GM23338 (cell line): ENCODE measurements around the gene LRRC27. TPM values are rescaled to one million over a fixed set of nuclear protein-coding genes. Genes with fewer than 3 reads are reported as not detected.

Experiments
- ATAC-seq: fragments of 200-7000 bp; cut with Tn5 transposase; 3 replicates; pipeline ENCODE4 v1.9.1; 2020
- DNase-seq: peaks from one replicate; pipeline ENCODE4 v3.0.0-alpha.2; 2015; ENCODE audit warnings: low spot score
- H2AFZ ChIP-seq: fragments of 200-600 bp; sonication (generic); 2 replicates; pipeline ENCODE4 v1.8.0; 2016; ENCODE audit warnings: antibody characterized with exemption, mild to moderate bottlenecking, moderate library complexity
- H3F3A ChIP-seq: fragments of 200-600 bp; sonication (generic); replicated peaks from 2 replicates; pipeline ENCODE4 v1.8.0; 2017; ENCODE audit warnings: antibody characterized with exemption, mixed run types, low read depth
- H3K27ac ChIP-seq: fragments of 200-600 bp; sonication (generic); 2 replicates; pipeline ENCODE4 v1.6.1; 2016; ENCODE audit warnings: low read depth
- H3K27me3 ChIP-seq: fragments of 200-600 bp; sonication (generic); 2 replicates; pipeline ENCODE4 v1.8.0; 2016; ENCODE audit warnings: mild to moderate bottlenecking, mixed run types, moderate library complexity; ENCODE audit not compliant: insufficient read depth
- H3K36me3 ChIP-seq: fragments of 200-600 bp; sonication (generic); 2 replicates; pipeline ENCODE4 v1.8.0; 2016; ENCODE audit warnings: mild to moderate bottlenecking; ENCODE audit not compliant: insufficient read depth
- H3K4me1 ChIP-seq: fragments of 200-600 bp; sonication (generic); 2 replicates; pipeline ENCODE4 v1.8.0; 2016; ENCODE audit warnings: mild to moderate bottlenecking, moderate library complexity; ENCODE audit not compliant: insufficient read depth
- H3K4me2 ChIP-seq: fragments of 200-600 bp; sonication (generic); 2 replicates; pipeline ENCODE4 v1.7.1; 2017; ENCODE audit warnings: mixed run types
- H3K4me3 ChIP-seq: fragments of 200-600 bp; sonication (generic); 2 replicates; pipeline ENCODE4 v1.6.1; 2016; ENCODE audit warnings: mixed run types
- H3K79me2 ChIP-seq: fragments of 200-600 bp; sonication (generic); replicated peaks from 2 replicates; pipeline ENCODE4 v1.8.0; 2017; ENCODE audit warnings: mild to moderate bottlenecking; ENCODE audit not compliant: insufficient read depth
- H3K9me2 ChIP-seq: fragments of 200-600 bp; sonication (generic); 2 replicates; pipeline ENCODE4 v1.8.0; 2017; ENCODE audit not compliant: insufficient read depth
- H4K20me1 ChIP-seq: fragments of 200-600 bp; sonication (generic); replicated peaks from 2 replicates; pipeline ENCODE4 v1.8.0; 2017; ENCODE audit warnings: mild to moderate bottlenecking; ENCODE audit not compliant: insufficient read depth
- H3K27ac Mint-ChIP-seq: 2 replicates; pipeline ENCODE4 v1.8.0; 2020; ENCODE audit warnings: inconsistent platforms, mild to moderate bottlenecking, moderate library complexity, mixed read lengths
- H3K27me3 Mint-ChIP-seq: 3 replicates; pipeline ENCODE4 v1.8.0; 2022; ENCODE audit warnings: low read depth, mild to moderate bottlenecking, moderate library complexity, mixed read lengths, inconsistent platforms; ENCODE audit not compliant: insufficient read depth, poor library complexity
- H3K36me3 Mint-ChIP-seq: 3 replicates; pipeline ENCODE4 v1.8.0; 2021; ENCODE audit warnings: low read depth, mild to moderate bottlenecking, inconsistent platforms, moderate library complexity, mixed read lengths
- H3K4me1 Mint-ChIP-seq: 3 replicates; pipeline ENCODE4 v1.8.0; 2020; ENCODE audit warnings: mild to moderate bottlenecking, inconsistent platforms, mixed read lengths
- H3K4me3 Mint-ChIP-seq: 3 replicates; pipeline ENCODE4 v1.8.0; 2021; ENCODE audit warnings: moderate library complexity, mild to moderate bottlenecking, inconsistent platforms, mixed read lengths
- H3K9me3 Mint-ChIP-seq: 3 replicates; pipeline ENCODE4 v1.8.0; 2020; ENCODE audit warnings: moderate library complexity, mild to moderate bottlenecking, inconsistent platforms, mixed read lengths
- CREB1 ChIP-seq: fragments of 250-450 bp; sonication (Bioruptor Pico); IDR thresholded peaks from 2 replicates; pipeline ENCODE4 v1.5.0; 2020; ENCODE audit warnings: low read depth, mild to moderate bottlenecking, moderate library complexity
- EZH2 ChIP-seq: fragments of 200-600 bp; sonication (generic); IDR thresholded peaks from one replicate; pipeline ENCODE4 v1.8.0; 2017; ENCODE audit warnings: antibody characterized with exemption, mild to moderate bottlenecking, low read depth; ENCODE audit not compliant: unreplicated experiment
- EZH2phosphoT487 ChIP-seq: fragments of 200-600 bp; sonication (generic); IDR thresholded peaks from one replicate; pipeline ENCODE4 v1.8.1; 2018; ENCODE audit warnings: antibody characterized with exemption; ENCODE audit not compliant: unreplicated experiment
- JUNB ChIP-seq: IDR thresholded peaks from one replicate; pipeline ENCODE4 v1.6.1; 2016; ENCODE audit warnings: antibody characterized with exemption; ENCODE audit not compliant: unreplicated experiment
- NANOG ChIP-seq: IDR thresholded peaks from 2 replicates; pipeline ENCODE4 v1.6.1; 2016; ENCODE audit warnings: antibody characterized with exemption, borderline replicate concordance
- POLR2AphosphoS5 ChIP-seq: IDR thresholded peaks from 2 replicates; pipeline ENCODE4 v1.6.1; 2016; ENCODE audit warnings: antibody characterized with exemption, low read depth
- STAT1 ChIP-seq: IDR thresholded peaks from one replicate; pipeline ENCODE4 v1.6.1; 2016; ENCODE audit warnings: antibody characterized with exemption; ENCODE audit not compliant: unreplicated experiment
- ZNF114 ChIP-seq: fragments of 250-450 bp; sonication (Bioruptor Pico); IDR thresholded peaks from 2 replicates; pipeline ENCODE4 v1.5.0; 2020; ENCODE audit warnings: mild to moderate bottlenecking, moderate library complexity
- ZNF331 ChIP-seq: fragments of 250-450 bp; sonication (Bioruptor Pico); IDR thresholded peaks from 2 replicates; pipeline ENCODE4 v1.5.0; 2020; ENCODE audit warnings: low read depth, mild to moderate bottlenecking, moderate library complexity
- polyA plus RNA-seq: library from polyadenylated mRNA; unstranded; fragments of >200 nt; fragmentation: Nextera tagmentation; extraction: Ambion mirVana; gene quantifications from 2 replicates; pipeline ENCODE4 v1.2.1, GENCODE V29; 2016
- total RNA-seq: library from RNA; depleted of rRNA; stranded (reverse); fragments of >200 nt; shearing (Covaris generic); gene quantifications from 2 replicates; pipeline ENCODE4 v1.2.3, GENCODE V29; 2014
- TF ChIP-seq, protein P1 (sequence below): fragments of 250-450 bp; sonication (Bioruptor Pico); IDR thresholded peaks from 2 replicates; pipeline ENCODE4 v1.5.0; 2020; ENCODE audit warnings: mild to moderate bottlenecking, moderate library complexity
- TF ChIP-seq, protein P2 (sequence below): IDR thresholded peaks from 2 replicates; pipeline ENCODE4 v1.6.1; 2016; ENCODE audit warnings: antibody characterized with exemption
- TF ChIP-seq, protein P3 (sequence below): IDR thresholded peaks from one replicate; pipeline ENCODE4 v1.6.1; 2018; ENCODE audit warnings: antibody characterized with exemption; ENCODE audit not compliant: unreplicated experiment
- TF ChIP-seq, protein P4 (sequence below), 2 experiments: fragments of 200-600 bp in 1 of 2; sonication (generic) in 1 of 2; conservative IDR thresholded peaks; 2 replicates each; pipeline versions ENCODE4 v1.5.1 to v1.6.1; 2016 to 2017; ENCODE audit warnings: antibody characterized with exemption in 2 of 2, low read depth in 2 of 2, mild to moderate bottlenecking in 2 of 2, moderate library complexity in 1 of 2

LRRC27 gene
- total and polyA plus RNA-seq, 2 experiments from 2014 or later = 2.9 to 3.5 TPM

DNA sequence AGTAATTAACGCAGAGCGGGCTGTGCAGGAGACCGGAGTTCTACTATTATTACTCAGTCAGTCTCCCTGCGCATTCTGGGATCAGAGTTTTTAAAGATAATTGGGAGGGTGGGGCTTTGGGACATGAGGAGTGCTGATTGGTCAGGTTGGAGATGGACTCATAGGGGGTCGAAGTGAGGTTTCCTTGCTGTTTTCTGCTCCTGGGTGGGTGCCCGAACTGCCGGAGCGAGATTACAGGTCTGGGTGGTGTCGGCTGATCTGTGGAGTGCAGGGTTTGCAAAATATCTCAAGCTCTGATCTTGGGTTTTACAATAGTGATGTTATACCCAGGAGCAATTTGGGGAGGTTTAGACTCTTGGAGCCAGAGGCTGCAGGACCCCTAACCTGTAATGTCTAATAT is 3.9 kb upstream of the LRRC27 start:
- peaks cover 16% of the 10 kb centered on the region for H3K27me3 Mint-ChIP-seq
- Histone ChIP-seq H3K4me3 (no peak overlapping the region), H3F3A (0 out of 2 replicates have a peak, but pooled peaks cover 4% of the 10 kb centered on the region), H3K4me1 (peaks cover 19% of the 10 kb centered on the region), H2AFZ (no peak overlapping the region), H3K9me2 (no peaks in the 10 kb centered on the region), H3K4me2 (no peak overlapping the region), H3K79me2 (peaks cover 51% of the 10 kb centered on the region), H3K27me3 (no peaks in the 10 kb centered on the region), H3K27ac (no peak overlapping the region), H4K20me1 (no peaks in the 10 kb centered on the region; the same call in none of the 2 replicates), H3K36me3 (no peaks in the 10 kb centered on the region)
- TF ChIP-seq, protein P1, sequence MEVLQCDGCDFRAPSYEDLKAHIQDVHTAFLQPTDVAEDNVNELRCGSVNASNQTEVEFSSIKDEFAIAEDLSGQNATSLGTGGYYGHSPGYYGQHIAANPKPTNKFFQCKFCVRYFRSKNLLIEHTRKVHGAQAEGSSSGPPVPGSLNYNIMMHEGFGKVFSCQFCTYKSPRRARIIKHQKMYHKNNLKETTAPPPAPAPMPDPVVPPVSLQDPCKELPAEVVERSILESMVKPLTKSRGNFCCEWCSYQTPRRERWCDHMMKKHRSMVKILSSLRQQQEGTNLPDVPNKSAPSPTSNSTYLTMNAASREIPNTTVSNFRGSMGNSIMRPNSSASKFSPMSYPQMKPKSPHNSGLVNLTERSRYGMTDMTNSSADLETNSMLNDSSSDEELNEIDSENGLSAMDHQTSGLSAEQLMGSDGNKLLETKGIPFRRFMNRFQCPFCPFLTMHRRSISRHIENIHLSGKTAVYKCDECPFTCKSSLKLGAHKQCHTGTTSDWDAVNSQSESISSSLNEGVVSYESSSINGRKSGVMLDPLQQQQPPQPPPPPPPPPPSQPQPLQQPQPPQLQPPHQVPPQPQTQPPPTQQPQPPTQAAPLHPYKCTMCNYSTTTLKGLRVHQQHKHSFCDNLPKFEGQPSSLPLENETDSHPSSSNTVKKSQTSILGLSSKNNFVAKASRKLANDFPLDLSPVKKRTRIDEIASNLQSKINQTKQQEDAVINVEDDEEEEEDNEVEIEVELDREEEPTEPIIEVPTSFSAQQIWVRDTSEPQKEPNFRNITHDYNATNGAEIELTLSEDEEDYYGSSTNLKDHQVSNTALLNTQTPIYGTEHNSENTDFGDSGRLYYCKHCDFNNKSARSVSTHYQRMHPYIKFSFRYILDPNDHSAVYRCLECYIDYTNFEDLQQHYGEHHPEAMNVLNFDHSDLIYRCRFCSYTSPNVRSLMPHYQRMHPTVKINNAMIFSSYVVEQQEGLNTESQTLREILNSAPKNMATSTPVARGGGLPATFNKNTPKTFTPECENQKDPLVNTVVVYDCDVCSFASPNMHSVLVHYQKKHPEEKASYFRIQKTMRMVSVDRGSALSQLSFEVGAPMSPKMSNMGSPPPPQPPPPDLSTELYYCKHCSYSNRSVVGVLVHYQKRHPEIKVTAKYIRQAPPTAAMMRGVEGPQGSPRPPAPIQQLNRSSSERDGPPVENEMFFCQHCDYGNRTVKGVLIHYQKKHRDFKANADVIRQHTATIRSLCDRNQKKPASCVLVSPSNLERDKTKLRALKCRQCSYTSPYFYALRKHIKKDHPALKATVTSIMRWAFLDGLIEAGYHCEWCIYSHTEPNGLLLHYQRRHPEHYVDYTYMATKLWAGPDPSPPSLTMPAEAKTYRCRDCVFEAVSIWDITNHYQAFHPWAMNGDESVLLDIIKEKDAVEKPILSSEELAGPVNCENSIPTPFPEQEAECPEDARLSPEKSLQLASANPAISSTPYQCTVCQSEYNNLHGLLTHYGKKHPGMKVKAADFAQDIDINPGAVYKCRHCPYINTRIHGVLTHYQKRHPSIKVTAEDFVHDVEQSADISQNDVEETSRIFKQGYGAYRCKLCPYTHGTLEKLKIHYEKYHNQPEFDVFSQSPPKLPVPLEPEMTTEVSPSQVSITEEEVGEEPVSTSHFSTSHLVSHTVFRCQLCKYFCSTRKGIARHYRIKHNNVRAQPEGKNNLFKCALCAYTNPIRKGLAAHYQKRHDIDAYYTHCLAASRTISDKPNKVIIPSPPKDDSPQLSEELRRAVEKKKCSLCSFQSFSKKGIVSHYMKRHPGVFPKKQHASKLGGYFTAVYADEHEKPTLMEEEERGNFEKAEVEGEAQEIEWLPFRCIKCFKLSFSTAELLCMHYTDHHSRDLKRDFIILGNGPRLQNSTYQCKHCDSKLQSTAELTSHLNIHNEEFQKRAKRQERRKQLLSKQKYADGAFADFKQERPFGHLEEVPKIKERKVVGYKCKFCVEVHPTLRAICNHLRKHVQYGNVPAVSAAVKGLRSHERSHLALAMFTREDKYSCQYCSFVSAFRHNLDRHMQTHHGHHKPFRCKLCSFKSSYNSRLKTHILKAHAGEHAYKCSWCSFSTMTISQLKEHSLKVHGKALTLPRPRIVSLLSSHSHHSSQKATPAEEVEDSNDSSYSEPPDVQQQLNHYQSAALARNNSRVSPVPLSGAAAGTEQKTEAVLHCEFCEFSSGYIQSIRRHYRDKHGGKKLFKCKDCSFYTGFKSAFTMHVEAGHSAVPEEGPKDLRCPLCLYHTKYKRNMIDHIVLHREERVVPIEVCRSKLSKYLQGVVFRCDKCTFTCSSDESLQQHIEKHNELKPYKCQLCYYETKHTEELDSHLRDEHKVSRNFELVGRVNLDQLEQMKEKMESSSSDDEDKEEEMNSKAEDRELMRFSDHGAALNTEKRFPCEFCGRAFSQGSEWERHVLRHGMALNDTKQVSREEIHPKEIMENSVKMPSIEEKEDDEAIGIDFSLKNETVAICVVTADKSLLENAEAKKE (CRISPR knock-in tag) = no peak
- TF ChIP-seq NANOG (no peak), ZNF331 (CRISPR knock-in tag) (no peak), CREB1 (no peak), JUNB (no peak), EZH2phosphoT487 (no peak), POLR2AphosphoS5 (no peak), STAT1 (no peak), ZNF114 (CRISPR knock-in tag) (no peak), EZH2 (no peak)
- TF ChIP-seq, protein P2, sequence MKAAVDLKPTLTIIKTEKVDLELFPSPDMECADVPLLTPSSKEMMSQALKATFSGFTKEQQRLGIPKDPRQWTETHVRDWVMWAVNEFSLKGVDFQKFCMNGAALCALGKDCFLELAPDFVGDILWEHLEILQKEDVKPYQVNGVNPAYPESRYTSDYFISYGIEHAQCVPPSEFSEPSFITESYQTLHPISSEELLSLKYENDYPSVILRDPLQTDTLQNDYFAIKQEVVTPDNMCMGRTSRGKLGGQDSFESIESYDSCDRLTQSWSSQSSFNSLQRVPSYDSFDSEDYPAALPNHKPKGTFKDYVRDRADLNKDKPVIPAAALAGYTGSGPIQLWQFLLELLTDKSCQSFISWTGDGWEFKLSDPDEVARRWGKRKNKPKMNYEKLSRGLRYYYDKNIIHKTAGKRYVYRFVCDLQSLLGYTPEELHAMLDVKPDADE = no peak
- TF ChIP-seq, protein P3, sequence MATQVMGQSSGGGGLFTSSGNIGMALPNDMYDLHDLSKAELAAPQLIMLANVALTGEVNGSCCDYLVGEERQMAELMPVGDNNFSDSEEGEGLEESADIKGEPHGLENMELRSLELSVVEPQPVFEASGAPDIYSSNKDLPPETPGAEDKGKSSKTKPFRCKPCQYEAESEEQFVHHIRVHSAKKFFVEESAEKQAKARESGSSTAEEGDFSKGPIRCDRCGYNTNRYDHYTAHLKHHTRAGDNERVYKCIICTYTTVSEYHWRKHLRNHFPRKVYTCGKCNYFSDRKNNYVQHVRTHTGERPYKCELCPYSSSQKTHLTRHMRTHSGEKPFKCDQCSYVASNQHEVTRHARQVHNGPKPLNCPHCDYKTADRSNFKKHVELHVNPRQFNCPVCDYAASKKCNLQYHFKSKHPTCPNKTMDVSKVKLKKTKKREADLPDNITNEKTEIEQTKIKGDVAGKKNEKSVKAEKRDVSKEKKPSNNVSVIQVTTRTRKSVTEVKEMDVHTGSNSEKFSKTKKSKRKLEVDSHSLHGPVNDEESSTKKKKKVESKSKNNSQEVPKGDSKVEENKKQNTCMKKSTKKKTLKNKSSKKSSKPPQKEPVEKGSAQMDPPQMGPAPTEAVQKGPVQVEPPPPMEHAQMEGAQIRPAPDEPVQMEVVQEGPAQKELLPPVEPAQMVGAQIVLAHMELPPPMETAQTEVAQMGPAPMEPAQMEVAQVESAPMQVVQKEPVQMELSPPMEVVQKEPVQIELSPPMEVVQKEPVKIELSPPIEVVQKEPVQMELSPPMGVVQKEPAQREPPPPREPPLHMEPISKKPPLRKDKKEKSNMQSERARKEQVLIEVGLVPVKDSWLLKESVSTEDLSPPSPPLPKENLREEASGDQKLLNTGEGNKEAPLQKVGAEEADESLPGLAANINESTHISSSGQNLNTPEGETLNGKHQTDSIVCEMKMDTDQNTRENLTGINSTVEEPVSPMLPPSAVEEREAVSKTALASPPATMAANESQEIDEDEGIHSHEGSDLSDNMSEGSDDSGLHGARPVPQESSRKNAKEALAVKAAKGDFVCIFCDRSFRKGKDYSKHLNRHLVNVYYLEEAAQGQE = no peak
- TF ChIP-seq, protein P4, sequence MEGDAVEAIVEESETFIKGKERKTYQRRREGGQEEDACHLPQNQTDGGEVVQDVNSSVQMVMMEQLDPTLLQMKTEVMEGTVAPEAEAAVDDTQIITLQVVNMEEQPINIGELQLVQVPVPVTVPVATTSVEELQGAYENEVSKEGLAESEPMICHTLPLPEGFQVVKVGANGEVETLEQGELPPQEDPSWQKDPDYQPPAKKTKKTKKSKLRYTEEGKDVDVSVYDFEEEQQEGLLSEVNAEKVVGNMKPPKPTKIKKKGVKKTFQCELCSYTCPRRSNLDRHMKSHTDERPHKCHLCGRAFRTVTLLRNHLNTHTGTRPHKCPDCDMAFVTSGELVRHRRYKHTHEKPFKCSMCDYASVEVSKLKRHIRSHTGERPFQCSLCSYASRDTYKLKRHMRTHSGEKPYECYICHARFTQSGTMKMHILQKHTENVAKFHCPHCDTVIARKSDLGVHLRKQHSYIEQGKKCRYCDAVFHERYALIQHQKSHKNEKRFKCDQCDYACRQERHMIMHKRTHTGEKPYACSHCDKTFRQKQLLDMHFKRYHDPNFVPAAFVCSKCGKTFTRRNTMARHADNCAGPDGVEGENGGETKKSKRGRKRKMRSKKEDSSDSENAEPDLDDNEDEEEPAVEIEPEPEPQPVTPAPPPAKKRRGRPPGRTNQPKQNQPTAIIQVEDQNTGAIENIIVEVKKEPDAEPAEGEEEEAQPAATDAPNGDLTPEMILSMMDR (conservative IDR thresholded peaks at IDR 0.05; ENCODE audit: low read depth in 2 of 2) = no peak
- peaks cover 4% of the 10 kb centered on the region; the same call in 2 of the 3 replicates for H3K9me3 Mint-ChIP-seq
- H3K27ac Mint-ChIP-seq = no peak overlapping the region
- DNase-seq = no peak
- no peak for ATAC-seq
- peaks cover 35% of the 10 kb centered on the region for H3K36me3 Mint-ChIP-seq
- no peak overlapping the region for H3K4me3 Mint-ChIP-seq
- H3K4me1 Mint-ChIP-seq = peaks cover 25% of the 10 kb centered on the region
